ENCODE measurements around the gene CAMK1D. TPM values are rescaled to one million over a fixed set of nuclear protein-coding genes. Genes with fewer than 3 reads are reported as not detected.

Gene CAMK1D
- total and polyA plus RNA-seq, 2 of the 8 experiments (the other 6 are each of a cell fraction or from before 2014, with no cell fraction given), result 3.5 to 10.6 TPM

- POLR2A ChIA-PET (ENCODE audit: partially characterized antibody), result no interaction called here
- TF ChIP-seq GABPA (IDR thresholded peaks at IDR 0.05; ENCODE audit: borderline replicate concordance, insufficient read depth, low read length), result no peak
- no peak for TF ChIP-seq JUND (IDR thresholded peaks at IDR 0.05; ENCODE audit: low read length)
- no peak for TF ChIP-seq POU5F1 (IDR thresholded peaks at IDR 0.05; ENCODE audit: low read depth, low read length)
- TF ChIP-seq RBBP5 (IDR thresholded peaks at IDR 0.05; ENCODE audit: borderline replicate concordance, low read depth, low read length), result no peak
- no peak for TF ChIP-seq CTCF (IDR thresholded peaks at IDR 0.05; ENCODE audit: control extremely low read depth in 1 of 3, insufficient read depth in 1 of 3, low read depth in 1 of 3, low read length in 3 of 3)
- no peak for TF ChIP-seq POLR2AphosphoS5 (IDR thresholded peaks at IDR 0.05; ENCODE audit: low read depth, low read length)
- TF ChIP-seq KDM4A (IDR thresholded peaks at IDR 0.05; ENCODE audit: low read depth, low read length, severe bottlenecking), result no peak
- TF ChIP-seq ASH2L (IDR thresholded peaks at IDR 0.05; ENCODE audit: low read length), result no peak
- H3K14ac ChIP-seq (ENCODE audit: insufficient read length), result no peak overlapping the region
- CTCF ChIA-PET (ENCODE audit: partially characterized antibody), result interaction anchor here (0.8 to 1.5 kb wide), 2 partner anchors 35 kb away, joined by 3 to 4 read pairs; no protein-coding TSS in a partner anchor
- H2BK12ac ChIP-seq (ENCODE audit: low read depth, low read length), result no peak overlapping the region
- H4K8ac ChIP-seq (ENCODE audit: extremely low read depth, insufficient read depth, low read length), result no peak overlapping the region
- H3K36me3 ChIP-seq (ENCODE audit: control insufficient read depth in 2 of 4, insufficient read depth in 4 of 4, low read length in 3 of 4), result no peaks in the 10 kb centered on the region
- H2BK15ac ChIP-seq (ENCODE audit: low read length), result no peak overlapping the region
- H3K27me3 ChIP-seq (replicated peaks in 1 of 4; ENCODE audit: control insufficient read depth in 3 of 4, extremely low read depth in 1 of 4, insufficient read depth in 3 of 4, low read length in 3 of 4), result no peaks in the 10 kb centered on the region
- DNase-seq (ENCODE audit: low read depth in 1 of 2, low spot score in 2 of 2) (no peak), FAIRE-seq (no peak)
- no peak overlapping the region for H3K4me2 ChIP-seq (ENCODE audit: insufficient read depth in 1 of 2, low read depth in 2 of 2, low read length in 2 of 2)
- no peaks in the 10 kb centered on the region for H3K79me2 ChIP-seq (ENCODE audit: control insufficient read depth in 1 of 2, insufficient read depth in 2 of 2, low read length in 2 of 2)
- H3K9me3 ChIP-seq (ENCODE audit: insufficient read depth in 2 of 2, low read depth in 1 of 2, low read length in 1 of 2), result no peaks in the 10 kb centered on the region
- H2BK120ac ChIP-seq (replicated peaks; ENCODE audit: low read depth, low read length), result no peak overlapping the region
- H3K18ac ChIP-seq (ENCODE audit: extremely low read depth, low read length), result no peak overlapping the region
- no peak overlapping the region for H2BK5ac ChIP-seq (ENCODE audit: low read depth, low read length)
- no peak overlapping the region for H2AK5ac ChIP-seq (ENCODE audit: low read depth, low read length)
- no peak overlapping the region for H2BK20ac ChIP-seq (ENCODE audit: low read length)
- no peak overlapping the region for H3K9ac ChIP-seq (replicated peaks in 1 of 4; ENCODE audit: extremely low read depth in 1 of 4, low read depth in 3 of 4, low read length in 3 of 4)
- no peak overlapping the region for H3K4me3 ChIP-seq (ENCODE audit: extremely low read depth in 1 of 4, insufficient read depth in 2 of 4, low read depth in 3 of 4, low read length in 4 of 4)
- 89% methylated on average over 7 of the region's 7 CpGs; no CpG with 5 or more reads in 1 of the 2 experiments for WGBS, 2 experiments (ENCODE audit: extremely low coverage in 1 of 2, insufficient coverage in 1 of 2, insufficient read length in 1 of 2, insufficient replicate concordance in 2 of 2, low coverage in 1 of 2, low lambda C conversion rate in 2 of 2, missing lambda C conversion rate in 1 of 2)
- H3K56ac ChIP-seq (replicated peaks; ENCODE audit: insufficient read length, low read depth, low read length), result no peak overlapping the region
- H3K23ac ChIP-seq (ENCODE audit: insufficient read length), result no peak overlapping the region
- H3K79me1 ChIP-seq (ENCODE audit: low read depth, low read length), result no peaks in the 10 kb centered on the region
- H3K27ac ChIP-seq (ENCODE audit: low read depth, low read length), result no peak overlapping the region
- no peaks in the 10 kb centered on the region for H4K20me1 ChIP-seq (replicated peaks in 1 of 2; ENCODE audit: control insufficient read depth in 1 of 2, insufficient read depth in 2 of 2, low read length in 2 of 2)
- H4K91ac ChIP-seq (replicated peaks; ENCODE audit: insufficient read length, low read length), result no peak overlapping the region
- no peaks in the 10 kb centered on the region for H3K23me2 ChIP-seq (ENCODE audit: low read depth, low read length)
- H4K5ac ChIP-seq (ENCODE audit: insufficient read length, low read depth, low read length), result no peak overlapping the region
- no peak overlapping the region for H3K4ac ChIP-seq (replicated peaks; ENCODE audit: insufficient read length, low read depth, low read length)
- peaks cover 0 to 3% (median 0%) of the 10 kb centered on the region in 4 experiments; a peak in 1 of 7 replicates for H3K4me1 ChIP-seq (replicated peaks in 1 of 4; ENCODE audit: control insufficient read depth in 3 of 4, insufficient read depth in 4 of 4, low read length in 3 of 4)
- no peak overlapping the region for H2AFZ ChIP-seq (ENCODE audit: low read length)
Measured at GRCh38 chr10:12691596-12691995, 342.2 kb downstream of the CAMK1D start.

Measured in H1 (cell line).